Liver (tissue), 3 donors: ENCODE data around the gene ACTR3C.

ENCODE experiments used
- ATF3 ChIP-seq: IDR thresholded peaks from 2 replicates; pipeline ENCODE4 v1.6.1; 2016; ENCODE audit warnings: antibody characterized with exemption
- CTCF ChIP-seq: fragments of 150-350 bp; IDR thresholded peaks from 2 replicates; pipeline ENCODE4 v1.5.1; 2017; ENCODE audit warnings: improper control_type of control experiment, low read depth, low read length; ENCODE audit not compliant: missing input control
- TAF1 ChIP-seq: conservative IDR thresholded peaks from 2 replicates; pipeline ENCODE4 v1.6.1; 2016; ENCODE audit warnings: antibody characterized with exemption, mild to moderate bottlenecking
- ZBTB33 ChIP-seq: IDR thresholded peaks from 2 replicates; pipeline ENCODE4 v1.6.1; 2016; ENCODE audit warnings: antibody characterized with exemption
- donor health status: healthy.
- donor health status: healthy.

GRCh38 chr7:150307904-150308303, 15.4 kb downstream of the ACTR3C start:
- no peak for TF ChIP-seq CTCF
- no peak for TF ChIP-seq TAF1
- no peak for TF ChIP-seq ATF3
- no peak for TF ChIP-seq ZBTB33
